ENCODE results near the gene HOXA13.

DNA sequence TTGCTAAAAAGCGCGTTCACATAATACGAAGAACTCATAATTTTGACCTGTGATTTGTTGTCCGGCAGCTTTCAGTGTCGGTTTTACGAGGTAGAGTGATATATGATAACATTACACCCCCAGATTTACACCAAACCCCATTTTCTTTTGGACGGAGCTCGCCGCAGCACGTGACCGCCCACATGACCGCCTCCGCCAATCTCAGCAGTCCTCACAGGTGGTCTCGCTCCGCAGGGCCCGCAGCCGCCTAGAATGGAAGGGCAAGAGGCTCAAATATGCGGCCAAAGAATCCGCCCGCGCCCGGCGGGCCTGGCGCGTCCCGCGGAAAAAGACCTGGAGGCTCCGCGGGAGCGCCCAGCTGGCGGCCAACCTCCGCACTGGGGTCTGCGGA, 43.4 kb downstream of the HOXA13 start, which contains the start of gene HOXA7:
- TF ChIP-seq, protein P1, sequence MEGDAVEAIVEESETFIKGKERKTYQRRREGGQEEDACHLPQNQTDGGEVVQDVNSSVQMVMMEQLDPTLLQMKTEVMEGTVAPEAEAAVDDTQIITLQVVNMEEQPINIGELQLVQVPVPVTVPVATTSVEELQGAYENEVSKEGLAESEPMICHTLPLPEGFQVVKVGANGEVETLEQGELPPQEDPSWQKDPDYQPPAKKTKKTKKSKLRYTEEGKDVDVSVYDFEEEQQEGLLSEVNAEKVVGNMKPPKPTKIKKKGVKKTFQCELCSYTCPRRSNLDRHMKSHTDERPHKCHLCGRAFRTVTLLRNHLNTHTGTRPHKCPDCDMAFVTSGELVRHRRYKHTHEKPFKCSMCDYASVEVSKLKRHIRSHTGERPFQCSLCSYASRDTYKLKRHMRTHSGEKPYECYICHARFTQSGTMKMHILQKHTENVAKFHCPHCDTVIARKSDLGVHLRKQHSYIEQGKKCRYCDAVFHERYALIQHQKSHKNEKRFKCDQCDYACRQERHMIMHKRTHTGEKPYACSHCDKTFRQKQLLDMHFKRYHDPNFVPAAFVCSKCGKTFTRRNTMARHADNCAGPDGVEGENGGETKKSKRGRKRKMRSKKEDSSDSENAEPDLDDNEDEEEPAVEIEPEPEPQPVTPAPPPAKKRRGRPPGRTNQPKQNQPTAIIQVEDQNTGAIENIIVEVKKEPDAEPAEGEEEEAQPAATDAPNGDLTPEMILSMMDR (IDR thresholded peaks at IDR 0.05), result no peak
- TF ChIP-seq POLR2A (IDR thresholded peaks at IDR 0.05), result no peak

Measured in heart left ventricle (tissue), 13 donors.